BLaER1 (cell line): ENCODE results near the gene PLCH1.

Source experiments
- H3K27ac ChIP-seq: shearing (Covaris generic); formaldehyde crosslinking; 2 replicates; pipeline ENCODE4 v1.8.1; 2022
- H3K27me3 ChIP-seq: shearing (Covaris generic); formaldehyde crosslinking; 2 replicates; pipeline ENCODE4 v1.8.1; 2022
- H3K36me3 ChIP-seq: shearing (Covaris generic); formaldehyde crosslinking; 2 replicates; pipeline ENCODE4 v1.8.1; 2022
- H3K4me1 ChIP-seq: shearing (Covaris generic); formaldehyde crosslinking; 2 replicates; pipeline ENCODE4 v1.8.1; 2022
- H3K4me2 ChIP-seq: shearing (Covaris generic); formaldehyde crosslinking; 2 replicates; pipeline ENCODE4 v1.8.1; 2022
- H3K4me3 ChIP-seq: shearing (Covaris generic); formaldehyde crosslinking; 2 replicates; pipeline ENCODE4 v1.8.1; 2022
- H3K9ac ChIP-seq: shearing (Covaris generic); formaldehyde crosslinking; 2 replicates; pipeline ENCODE4 v1.8.1; 2022
- H3K9me3 ChIP-seq: shearing (Covaris generic); formaldehyde crosslinking; 2 replicates; pipeline ENCODE4 v1.8.1; 2022
- H4K20me1 ChIP-seq: shearing (Covaris generic); formaldehyde crosslinking; 2 replicates; pipeline ENCODE4 v1.8.1; 2022
- Cebpa-rat ChIP-seq: shearing (Covaris generic); IDR thresholded peaks from 2 replicates; pipeline ENCODE4 v1.8.1; 2022

Gene PLCH1

GRCh38 chr3:155697542-155697941 lies 47.3 kb downstream of the PLCH1 start:
- no peaks in the 10 kb centered on the region for H3K27me3 ChIP-seq
- H3K9me3 ChIP-seq = 0 out of 2 replicates have a peak, but pooled peaks cover 2% of the 10 kb centered on the region
- H3K9ac ChIP-seq = no peak overlapping the region
- H3K27ac ChIP-seq = no peak overlapping the region
- H3K4me2 ChIP-seq = no peak overlapping the region
- H3K4me1 ChIP-seq = no peaks in the 10 kb centered on the region
- TF ChIP-seq Cebpa-rat = no peak
- H4K20me1 ChIP-seq = no peaks in the 10 kb centered on the region
- no peaks in the 10 kb centered on the region for H3K36me3 ChIP-seq
- no peak overlapping the region for H3K4me3 ChIP-seq

GRCh38 chr3:155690921-155691320 lies 54.0 kb downstream of the PLCH1 start:
- Histone ChIP-seq H3K4me3 (no peak overlapping the region), H3K4me2 (no peak overlapping the region), H3K27ac (no peak overlapping the region), H3K36me3 (no peaks in the 10 kb centered on the region), H3K27me3 (no peaks in the 10 kb centered on the region), H3K9ac (no peak overlapping the region), H3K4me1 (no peaks in the 10 kb centered on the region), H3K9me3 (0 out of 2 replicates have a peak, but pooled peaks cover 5% of the 10 kb centered on the region), H4K20me1 (no peaks in the 10 kb centered on the region)
- no peak for TF ChIP-seq Cebpa-rat

- Histone ChIP-seq H3K36me3 (no peaks in the 10 kb centered on the region), H3K27ac (no peak overlapping the region), H3K9ac (no peak overlapping the region), H3K4me3 (no peak overlapping the region), H4K20me1 (no peaks in the 10 kb centered on the region), H3K4me2 (no peak overlapping the region), H3K9me3 (0 out of 2 replicates have a peak, but pooled peaks cover 5% of the 10 kb centered on the region), H3K4me1 (no peaks in the 10 kb centered on the region), H3K27me3 (no peaks in the 10 kb centered on the region)
- TF ChIP-seq Cebpa-rat = no peak
Observed at GRCh38 chr3:155688481-155688880, 56.4 kb downstream of the PLCH1 start.

GRCh38 chr3:155683344-155683720 lies 61.5 kb downstream of the PLCH1 start:
- Histone ChIP-seq H4K20me1 (no peaks in the 10 kb centered on the region), H3K27me3 (no peaks in the 10 kb centered on the region), H3K4me2 (no peak overlapping the region), H3K36me3 (no peaks in the 10 kb centered on the region), H3K9ac (no peak overlapping the region), H3K4me3 (no peak overlapping the region), H3K9me3 (no peaks in the 10 kb centered on the region), H3K4me1 (no peaks in the 10 kb centered on the region), H3K27ac (no peak overlapping the region)
- TF ChIP-seq Cebpa-rat = no peak

- no peak for TF ChIP-seq Cebpa-rat
- H4K20me1 ChIP-seq = no peaks in the 10 kb centered on the region
- H3K9me3 ChIP-seq = no peaks in the 10 kb centered on the region
- H3K4me3 ChIP-seq = no peak overlapping the region
- H3K27ac ChIP-seq = no peak overlapping the region
- no peak overlapping the region for H3K4me2 ChIP-seq
- no peaks in the 10 kb centered on the region for H3K36me3 ChIP-seq
- no peaks in the 10 kb centered on the region for H3K27me3 ChIP-seq
- no peak overlapping the region for H3K9ac ChIP-seq
- H3K4me1 ChIP-seq = no peaks in the 10 kb centered on the region
Observed at GRCh38 chr3:155682426-155683343, 62.2 kb downstream of the PLCH1 start.

GRCh38 chr3:155676252-155676981 lies 68.5 kb downstream of the PLCH1 start:
- no peaks in the 10 kb centered on the region for H3K36me3 ChIP-seq
- no peaks in the 10 kb centered on the region for H3K9me3 ChIP-seq
- no peaks in the 10 kb centered on the region for H4K20me1 ChIP-seq
- no peaks in the 10 kb centered on the region for H3K4me1 ChIP-seq
- H3K27me3 ChIP-seq = no peaks in the 10 kb centered on the region
- no peak overlapping the region for H3K27ac ChIP-seq
- H3K9ac ChIP-seq = no peak overlapping the region
- no peak overlapping the region for H3K4me2 ChIP-seq
- no peak overlapping the region for H3K4me3 ChIP-seq
- no peak for TF ChIP-seq Cebpa-rat

GRCh38 chr3:155675094-155675493 lies 69.8 kb downstream of the PLCH1 start:
- H3K4me3 ChIP-seq = no peak overlapping the region
- H3K4me2 ChIP-seq = no peak overlapping the region
- no peak for TF ChIP-seq Cebpa-rat
- no peak overlapping the region for H3K27ac ChIP-seq
- no peaks in the 10 kb centered on the region for H4K20me1 ChIP-seq
- H3K27me3 ChIP-seq = no peaks in the 10 kb centered on the region
- no peaks in the 10 kb centered on the region for H3K4me1 ChIP-seq
- no peaks in the 10 kb centered on the region for H3K36me3 ChIP-seq
- no peak overlapping the region for H3K9ac ChIP-seq
- H3K9me3 ChIP-seq = no peaks in the 10 kb centered on the region

- H3K9ac ChIP-seq = no peak overlapping the region
- no peaks in the 10 kb centered on the region for H3K36me3 ChIP-seq
- no peaks in the 10 kb centered on the region for H4K20me1 ChIP-seq
- H3K27me3 ChIP-seq = no peaks in the 10 kb centered on the region
- no peak overlapping the region for H3K4me3 ChIP-seq
- no peaks in the 10 kb centered on the region for H3K4me1 ChIP-seq
- no peak overlapping the region for H3K4me2 ChIP-seq
- no peak overlapping the region for H3K27ac ChIP-seq
- H3K9me3 ChIP-seq = no peaks in the 10 kb centered on the region
- no peak for TF ChIP-seq Cebpa-rat
Observed at GRCh38 chr3:155673421-155673820, 71.5 kb downstream of the PLCH1 start.

GRCh38 chr3:155670335-155670734 lies 74.5 kb downstream of the PLCH1 start:
- no peak overlapping the region for H3K4me3 ChIP-seq
- H3K27me3 ChIP-seq = no peaks in the 10 kb centered on the region
- H3K4me1 ChIP-seq = no peaks in the 10 kb centered on the region
- H4K20me1 ChIP-seq = no peaks in the 10 kb centered on the region
- no peaks in the 10 kb centered on the region for H3K9me3 ChIP-seq
- TF ChIP-seq Cebpa-rat = no peak
- H3K27ac ChIP-seq = no peak overlapping the region
- H3K9ac ChIP-seq = no peak overlapping the region
- no peaks in the 10 kb centered on the region for H3K36me3 ChIP-seq
- no peak overlapping the region for H3K4me2 ChIP-seq

- no peaks in the 10 kb centered on the region for H4K20me1 ChIP-seq
- no peak overlapping the region for H3K27ac ChIP-seq
- no peaks in the 10 kb centered on the region for H3K9me3 ChIP-seq
- H3K27me3 ChIP-seq = no peaks in the 10 kb centered on the region
- H3K36me3 ChIP-seq = no peaks in the 10 kb centered on the region
- H3K4me3 ChIP-seq = no peak overlapping the region
- no peak for TF ChIP-seq Cebpa-rat
- H3K4me2 ChIP-seq = no peak overlapping the region
- H3K9ac ChIP-seq = no peak overlapping the region
- no peaks in the 10 kb centered on the region for H3K4me1 ChIP-seq
Observed at GRCh38 chr3:155667988-155668387, 76.9 kb downstream of the PLCH1 start.
